A549 (cell line): ENCODE measurements around the gene ARHGEF37.

Source experiments
- CHD4 ChIP-seq: fragments of 200-600 bp; sonication (generic); IDR thresholded peaks from 2 replicates; pipeline ENCODE4 v1.6.1; 2016; ENCODE audit warnings: antibody characterized with exemption, mild to moderate bottlenecking, borderline replicate concordance
- CTCF ChIP-seq: fragments of >200 bp; sonication (Bioruptor Twin); formaldehyde crosslinking; IDR thresholded peaks from 3 replicates; pipeline ENCODE4 v1.5.1; 2016
- ESRRA ChIP-seq: fragments of 150-350 bp; IDR thresholded peaks from 2 replicates; pipeline ENCODE4 v1.6.1; 2014; ENCODE audit warnings: mild to moderate bottlenecking, low read length, borderline replicate concordance
- FOSB ChIP-seq: fragments of 250-450 bp; sonication (Bioruptor Pico); IDR thresholded peaks from 2 replicates; pipeline ENCODE4 v1.5.0; 2020; ENCODE audit warnings: mild to moderate bottlenecking, moderate library complexity
- MAZ ChIP-seq: fragments of 150-350 bp; IDR thresholded peaks from 2 replicates; pipeline ENCODE4 v1.6.1; 2014; ENCODE audit warnings: antibody characterized with exemption, low read depth, low read length, borderline replicate concordance
- POLR2A ChIP-seq: IDR thresholded peaks from 2 replicates; pipeline ENCODE4 v1.6.1; 2012; ENCODE audit warnings: mild to moderate bottlenecking, low read length
- RFX5 ChIP-seq: fragments of 450-650 bp; IDR thresholded peaks from 2 replicates; pipeline ENCODE4 v1.7.1; 2014; ENCODE audit warnings: antibody characterized with exemption, mild to moderate bottlenecking, moderate library complexity
- ZFP36 ChIP-seq: fragments of 450-650 bp; IDR thresholded peaks from 2 replicates; pipeline ENCODE4 v1.6.1; 2014; ENCODE audit warnings: borderline replicate concordance; ENCODE audit not compliant: partially characterized antibody

GRCh38 chr5:149572576-149573231, 8.6 kb upstream of the ARHGEF37 start:
- TF ChIP-seq ESRRA (no peak), CTCF (no peak), ZFP36 (no peak), RFX5 (no peak), MAZ (no peak), POLR2A (no peak), FOSB (CRISPR knock-in tag) (no peak), CHD4 (no peak)
